GM04503 (cell line): Measurements from ENCODE around the gene SCNN1A.
A peak's percentile ranks its signal among the peaks of the same experiment; 100 is the strongest.

ENCODE experiments used
- DNase-seq: peaks from one replicate; pipeline ENCODE4 v3.0.0-alpha.2; 2012; ENCODE audit warnings: low read depth

SCNN1A gene

GRCh38 chr12:6375269-6376078 lies at the start of gene SCNN1A:
Gene SCNN1A (minus strand): TSS chr12:6375563. CDS start chr12:6374783, 780 bp downstream.
- no peak for DNase-seq

GRCh38 chr12:6424866-6425265 lies 49.5 kb upstream of the SCNN1A start:
- no peak for DNase-seq

- DNase-seq = no peak
These were observed 48.6 kb upstream of the SCNN1A start for GRCh38 chr12:6424008-6424347.

- DNase-seq = peak; percentile 64
These were observed 48.1 kb upstream of the SCNN1A start for GRCh38 chr12:6423267-6424007.

GRCh38 chr12:6420364-6420763 lies 45.0 kb upstream of the SCNN1A start:
- no peak for DNase-seq

- no peak for DNase-seq
These were observed 43.4 kb upstream of the SCNN1A start for GRCh38 chr12:6418796-6419195.

- DNase-seq = no peak
These were observed 41.2 kb upstream of the SCNN1A start for GRCh38 chr12:6416596-6416995.

- no peak for DNase-seq
These were observed 32.0 kb upstream of the SCNN1A start for GRCh38 chr12:6407236-6407954.

- no peak for DNase-seq
These were observed 30.6 kb upstream of the SCNN1A start for GRCh38 chr12:6405963-6406362.

DNA sequence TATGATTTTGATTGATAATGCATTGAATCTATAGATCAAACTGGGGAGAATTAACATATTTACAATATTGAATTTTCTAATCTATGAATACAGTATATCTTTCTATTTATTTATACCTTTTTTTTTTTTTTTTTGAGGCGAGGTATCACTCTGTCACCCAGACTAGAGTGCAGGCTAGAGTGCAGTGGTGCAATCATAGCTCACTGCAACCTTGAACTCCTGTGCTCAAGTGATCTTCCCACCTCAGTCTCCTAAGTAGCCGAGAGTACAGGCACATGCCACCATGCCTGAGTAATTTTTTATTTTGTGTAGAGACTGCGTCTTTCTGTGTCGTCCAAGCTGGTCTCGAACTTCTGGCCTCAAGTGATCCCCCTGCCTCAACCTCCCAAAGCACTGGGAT lies 29.0 kb upstream of the SCNN1A start:
- no peak for DNase-seq

- no peak for DNase-seq
These were observed 24.7 kb upstream of the SCNN1A start for GRCh38 chr12:6399884-6400644.

GRCh38 chr12:6396031-6396430 lies 20.7 kb upstream of the SCNN1A start:
- no peak for DNase-seq

GRCh38 chr12:6394398-6394797 lies 19.0 kb upstream of the SCNN1A start:
- DNase-seq = no peak

DNA sequence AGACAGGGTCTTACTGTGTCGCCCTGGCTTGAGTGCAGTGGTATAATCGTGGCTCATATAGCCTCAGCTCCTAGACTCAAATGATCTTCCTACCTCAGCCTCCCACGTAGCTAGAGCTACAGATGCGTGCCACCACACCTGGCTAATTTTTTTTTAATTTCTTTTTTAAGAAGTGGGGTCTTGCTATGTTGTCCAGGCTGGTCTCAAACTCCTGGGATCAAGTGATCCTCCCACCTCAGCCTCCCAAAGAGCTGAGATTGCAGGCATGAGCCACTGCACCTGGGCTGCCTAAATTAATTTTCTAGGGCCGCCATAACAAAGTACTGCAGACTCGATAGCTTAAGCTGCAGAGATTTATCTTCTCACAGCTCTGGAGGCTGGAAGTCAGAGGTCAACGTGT lies 17.7 kb upstream of the SCNN1A start:
- DNase-seq = no peak

DNA sequence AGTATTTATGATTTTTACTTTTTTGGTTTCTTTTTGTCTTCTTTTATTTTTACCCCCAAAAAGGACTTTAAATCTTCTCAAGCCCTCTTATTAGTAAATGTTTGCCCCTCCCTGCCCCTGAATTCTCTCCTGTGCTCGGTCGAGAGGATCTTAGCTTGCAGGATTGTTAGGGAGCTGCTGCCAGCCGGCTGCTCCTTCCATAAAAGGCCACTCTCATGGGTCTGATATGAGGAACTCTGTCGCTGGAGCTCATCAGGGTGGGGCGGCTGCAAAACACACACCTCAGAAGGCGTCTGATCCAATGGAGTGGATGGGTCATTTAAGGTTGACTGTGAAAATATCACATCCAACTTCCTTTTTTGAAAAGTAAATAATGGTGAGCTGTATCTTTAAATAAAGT lies 17.1 kb upstream of the SCNN1A start:
- DNase-seq = no peak

DNA sequence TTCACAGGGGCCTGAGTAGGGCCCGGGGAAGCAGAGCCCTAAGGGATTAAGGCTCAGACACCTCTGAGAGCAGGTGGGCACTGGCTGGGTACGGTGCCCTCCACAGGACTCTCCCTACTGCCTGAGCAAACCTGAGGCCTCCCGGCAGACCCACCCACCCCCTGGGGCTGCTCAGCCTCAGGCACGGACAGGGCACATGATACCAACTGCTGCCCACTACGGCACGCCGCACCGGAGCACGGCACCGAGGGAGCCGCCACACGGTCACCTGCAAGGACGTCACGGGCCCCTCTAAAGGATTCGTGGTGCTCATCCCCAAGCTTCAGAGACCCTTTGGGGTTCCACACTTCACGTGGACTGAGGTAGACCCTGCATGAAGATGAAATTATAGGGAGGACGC lies 15.7 kb upstream of the SCNN1A start:
- DNase-seq = no peak

DNA sequence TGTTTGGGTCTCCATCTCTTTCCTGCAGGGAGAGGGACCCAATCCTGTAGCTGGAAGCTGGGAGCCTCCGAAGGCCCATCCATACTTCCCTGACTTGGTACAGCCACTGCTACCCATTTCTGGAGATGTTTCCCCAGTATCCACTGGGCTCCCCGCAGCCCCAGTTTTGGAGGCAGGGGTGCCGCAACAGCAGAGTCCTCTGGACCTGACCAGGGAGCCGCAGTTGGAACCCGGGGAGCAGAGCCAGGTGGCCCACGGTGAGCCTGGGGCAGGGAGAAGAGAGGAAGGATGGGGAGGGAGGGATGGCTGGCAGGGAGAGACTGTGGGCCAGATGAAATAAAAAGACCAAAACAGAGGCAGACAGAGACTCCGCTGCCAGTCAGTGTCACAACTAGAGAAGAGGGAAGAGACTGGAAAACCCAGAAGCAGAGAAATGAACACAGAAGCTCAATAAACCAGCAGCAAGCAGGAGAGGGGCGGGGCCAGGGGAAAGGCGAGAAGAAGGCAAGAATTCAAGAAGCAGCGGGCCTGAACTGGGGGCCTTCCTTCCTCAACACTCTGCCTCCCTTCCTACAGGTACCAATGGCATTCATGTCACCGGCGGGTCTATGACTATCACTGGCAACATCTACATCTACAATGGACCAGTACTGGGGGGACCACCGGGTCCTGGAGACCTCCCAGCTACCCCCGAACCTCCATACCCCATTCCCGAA lies 14.9 kb upstream of the SCNN1A start:
- DNase-seq = no peak

DNA sequence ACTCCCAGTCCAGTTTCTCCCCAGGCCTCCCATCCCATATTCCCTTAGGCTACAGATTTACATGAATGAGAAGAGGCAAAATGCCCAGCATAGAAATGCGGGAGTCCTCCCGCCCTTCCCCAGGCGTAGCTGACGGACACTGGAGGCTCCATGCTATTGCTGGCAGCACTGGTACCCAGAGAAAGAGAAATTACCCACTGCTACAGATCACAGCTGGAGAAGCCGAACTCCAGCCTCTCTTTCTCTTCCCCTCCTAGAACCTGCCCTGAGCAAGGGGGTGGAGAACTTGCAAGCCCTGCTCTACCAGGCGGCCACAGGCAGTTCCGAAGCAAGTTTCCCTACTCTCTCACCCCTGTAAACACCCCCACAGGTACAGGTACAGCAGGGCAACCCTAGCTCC lies 12.2 kb upstream of the SCNN1A start:
- no peak for DNase-seq

- DNase-seq = no peak
These were observed 11.1 kb upstream of the SCNN1A start for GRCh38 chr12:6386491-6386890.

GRCh38 chr12:6386038-6386437 lies 10.7 kb upstream of the SCNN1A start:
- DNase-seq = no peak
